Activated T-helper 9 cell treated with anti-CD3 and anti-CD28 coated beads, Interleukin-2, amount 50 U/mL, for 16 hours (primary cell): ENCODE data around the gene PLSCR3.

Experiments used
- DNase-seq: peaks from one replicate; pipeline ENCODE4 v3.0.0-alpha.2; 2020; ENCODE audit warnings: low read depth

The PLSCR3 gene

DNA sequence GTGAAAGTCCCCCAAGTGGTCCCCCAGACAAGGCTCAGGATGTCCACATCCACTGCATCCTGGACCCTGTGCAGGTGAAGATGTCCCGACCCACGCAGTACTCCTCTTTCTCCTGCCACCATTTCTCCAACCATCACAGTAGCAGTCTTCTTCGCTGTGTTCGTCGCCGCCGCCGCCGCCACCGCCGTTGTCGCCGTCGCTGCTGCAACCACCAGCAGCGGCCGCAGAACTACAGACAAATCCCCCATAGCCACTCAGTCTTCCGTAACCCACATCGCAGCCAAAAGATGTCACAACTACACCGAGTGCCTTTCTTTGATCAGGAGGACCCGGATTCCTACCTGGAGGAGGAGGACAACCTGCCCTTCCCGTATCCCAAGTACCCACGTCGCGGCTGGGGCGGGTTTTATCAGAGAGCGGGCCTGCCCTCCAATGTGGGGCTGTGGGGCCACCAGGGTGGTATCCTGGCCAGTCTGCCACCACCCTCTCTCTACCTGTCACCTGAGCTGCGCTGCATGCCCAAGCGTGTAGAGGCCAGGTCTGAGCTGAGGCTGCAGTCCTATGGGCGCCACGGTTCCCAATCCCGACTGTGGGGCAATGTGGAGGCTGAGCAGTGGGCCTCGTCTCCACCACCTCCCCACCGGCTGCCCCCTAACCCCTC lies 32.0 kb upstream of the PLSCR3 start:
- no peak for DNase-seq

GRCh38 chr17:7425756-7426155 lies 31.4 kb upstream of the PLSCR3 start:
- DNase-seq, result no peak

GRCh38 chr17:7425316-7425715 lies 31.0 kb upstream of the PLSCR3 start, which contains the start of gene SPEM2:
Gene SPEM2, plus strand, starts transcription at chr17:7425616. Its CDS starts 73 bp downstream, at chr17:7425689.
- DNase-seq, result no peak

DNA sequence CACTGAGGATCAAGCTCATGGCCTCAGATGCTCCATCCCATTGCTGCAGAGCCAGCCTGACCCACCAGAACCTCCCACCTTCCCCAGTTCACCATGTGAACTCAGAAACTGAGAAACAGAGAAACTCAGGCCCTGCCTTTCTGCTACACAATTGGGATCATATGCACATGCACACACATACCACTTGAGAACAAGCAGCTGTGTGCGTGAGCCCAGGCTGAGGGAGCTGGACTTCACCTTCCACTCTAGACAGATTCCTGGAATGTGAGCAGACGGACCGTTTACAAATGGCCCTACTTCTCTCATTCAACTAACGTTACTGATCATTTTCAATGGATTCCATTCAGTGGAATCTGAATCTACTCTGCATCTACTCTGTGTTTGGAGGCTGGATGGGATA lies 29.4 kb upstream of the PLSCR3 start:
- no peak for DNase-seq

- no peak for DNase-seq
Measured at GRCh38 chr17:7421186-7421585, 26.9 kb upstream of the PLSCR3 start.

DNA sequence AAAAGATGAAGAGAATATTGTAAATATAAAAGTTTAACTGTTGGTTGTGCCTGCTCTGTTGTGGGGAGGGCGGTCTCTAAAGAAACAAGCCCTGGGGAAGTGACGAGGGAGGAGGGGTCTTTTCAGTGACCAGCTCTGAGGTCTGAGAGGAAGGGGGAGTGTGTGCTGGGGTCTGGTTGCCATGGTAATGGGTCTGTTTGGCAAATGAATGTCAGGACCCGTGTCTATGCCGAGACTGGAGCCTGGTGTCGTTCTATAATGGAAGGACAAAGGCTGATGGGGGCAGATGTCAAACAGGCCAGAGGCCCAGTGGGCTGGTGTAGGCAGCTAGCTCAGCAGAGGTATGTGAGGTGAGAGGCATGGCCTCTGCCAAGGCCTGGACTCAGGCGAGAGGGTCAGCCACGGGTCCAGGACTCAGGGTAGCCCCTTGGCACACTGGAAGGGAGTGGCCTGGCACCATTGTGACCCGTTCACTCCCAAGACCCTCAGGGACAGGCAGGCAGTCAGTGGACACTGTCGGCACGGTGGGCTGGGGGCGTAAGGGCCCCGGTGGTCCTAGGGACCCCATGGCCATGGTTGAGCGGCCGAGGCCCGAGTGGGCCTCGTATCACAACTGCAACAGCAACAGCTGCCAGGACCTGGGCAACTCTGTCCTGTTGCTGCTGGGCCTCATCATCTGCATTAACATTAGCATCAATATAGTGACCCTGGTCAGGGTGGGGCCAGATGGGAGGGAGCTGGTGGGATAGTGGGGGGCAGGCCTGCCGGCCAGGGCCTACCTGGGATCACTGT lies 25.7 kb upstream of the PLSCR3 start, which contains the start of gene SPEM1:
TSS of gene SPEM1 (plus strand) at position 506 of the 792 bp plus-strand sequence. CDS start at position 567, 61 bp downstream.
- DNase-seq, result no peak

GRCh38 chr17:7418472-7419152 lies 24.3 kb upstream of the PLSCR3 start:
- no peak for DNase-seq

DNA sequence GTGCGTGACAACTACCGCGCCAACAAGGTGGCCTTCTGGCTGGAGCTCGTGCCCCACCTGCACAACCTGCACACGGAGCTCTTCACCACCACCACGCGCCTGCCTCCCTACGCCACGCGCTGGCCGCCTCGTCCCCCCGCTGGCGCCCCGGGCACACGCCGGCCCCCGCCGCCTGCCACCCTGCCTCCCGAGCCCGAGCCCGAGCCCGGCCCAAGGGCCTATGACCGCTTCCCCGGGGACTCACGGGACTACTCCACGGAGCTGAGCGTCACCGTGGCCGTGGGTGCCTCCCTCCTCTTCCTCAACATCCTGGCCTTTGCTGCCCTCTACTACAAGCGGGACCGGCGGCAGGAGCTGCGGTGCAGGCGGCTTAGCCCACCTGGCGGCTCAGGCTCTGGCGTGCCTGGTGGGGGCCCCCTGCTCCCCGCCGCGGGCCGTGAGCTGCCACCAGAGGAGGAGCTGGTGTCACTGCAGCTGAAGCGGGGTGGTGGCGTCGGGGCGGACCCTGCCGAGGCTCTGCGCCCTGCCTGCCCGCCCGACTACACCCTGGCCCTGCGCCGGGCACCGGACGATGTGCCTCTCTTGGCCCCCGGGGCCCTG lies 22.8 kb upstream of the PLSCR3 start:
- no peak for DNase-seq

- no peak for DNase-seq
Measured at GRCh38 chr17:7416323-7416722, 22.0 kb upstream of the PLSCR3 start.

DNA sequence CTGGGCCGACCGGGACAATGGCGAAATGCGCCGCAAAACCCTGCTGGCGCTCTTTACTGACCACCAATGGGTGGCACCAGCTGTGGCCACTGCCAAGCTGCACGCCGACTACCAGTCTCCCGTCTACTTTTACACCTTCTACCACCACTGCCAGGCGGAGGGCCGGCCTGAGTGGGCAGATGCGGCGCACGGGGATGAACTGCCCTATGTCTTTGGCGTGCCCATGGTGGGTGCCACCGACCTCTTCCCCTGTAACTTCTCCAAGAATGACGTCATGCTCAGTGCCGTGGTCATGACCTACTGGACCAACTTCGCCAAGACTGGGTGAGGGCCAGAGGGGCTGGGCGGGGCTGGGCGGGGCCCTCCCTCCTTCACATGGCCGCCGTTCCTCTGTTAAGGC lies 21.5 kb upstream of the PLSCR3 start:
- DNase-seq, result no peak

DNA sequence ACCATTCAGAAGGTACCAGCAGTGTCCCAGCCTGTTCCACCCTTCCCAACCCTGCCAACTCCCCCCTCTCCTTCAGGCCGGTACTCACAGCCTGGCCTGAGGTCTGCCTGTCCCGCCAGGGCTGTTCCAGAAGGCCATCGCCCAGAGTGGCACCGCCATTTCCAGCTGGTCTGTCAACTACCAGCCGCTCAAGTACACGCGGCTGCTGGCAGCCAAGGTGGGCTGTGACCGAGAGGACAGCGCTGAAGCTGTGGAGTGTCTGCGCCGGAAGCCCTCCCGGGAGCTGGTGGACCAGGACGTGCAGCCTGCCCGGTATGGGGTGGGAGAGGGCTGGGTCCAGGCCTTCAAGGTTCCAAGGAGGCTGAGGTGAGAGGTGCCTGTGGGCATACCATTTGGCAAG lies 20.5 kb upstream of the PLSCR3 start:
- DNase-seq, result no peak

- no peak for DNase-seq
Measured at GRCh38 chr17:7413346-7413985, 19.1 kb upstream of the PLSCR3 start.

GRCh38 chr17:7411427-7411750 lies 17.1 kb upstream of the PLSCR3 start:
- no peak for DNase-seq

DNA sequence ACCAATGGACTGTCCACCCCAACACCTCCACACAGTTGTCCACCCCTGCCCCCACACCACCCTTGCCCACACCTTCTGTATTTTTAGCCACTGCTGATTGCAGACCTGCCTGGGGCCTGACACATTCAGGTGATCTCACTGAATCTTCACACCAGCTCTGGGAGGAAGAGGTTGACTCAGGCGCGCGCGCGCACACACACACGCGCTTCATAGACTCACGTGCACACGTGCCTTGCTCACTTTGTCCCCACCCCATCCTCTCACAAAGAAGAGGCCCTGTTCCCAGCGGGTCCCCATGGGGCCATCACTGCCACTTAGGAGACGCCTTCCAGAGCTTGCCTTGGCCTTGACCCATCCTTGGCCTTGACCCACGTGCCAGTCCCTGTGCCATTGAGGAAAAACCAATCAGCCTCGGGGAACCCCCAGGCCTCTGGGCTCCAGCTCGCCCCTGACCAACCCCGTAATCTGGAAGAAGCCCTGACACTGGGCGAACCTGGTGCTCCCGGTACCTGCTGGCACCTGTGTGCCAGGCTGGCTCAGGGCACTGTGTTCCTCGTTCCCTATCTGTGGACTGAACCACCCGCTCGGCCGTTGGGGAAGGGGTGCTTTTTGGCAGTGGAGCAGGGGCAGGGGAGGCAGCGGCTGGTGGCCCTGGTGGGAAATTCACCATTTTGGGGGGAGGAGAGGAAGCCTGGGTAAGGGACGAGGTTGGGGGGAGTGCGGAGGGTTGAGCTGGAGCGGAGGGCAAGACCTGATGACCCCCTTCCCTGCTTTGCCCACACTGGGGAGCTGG lies 16.5 kb upstream of the PLSCR3 start:
- no peak for DNase-seq

GRCh38 chr17:7409716-7410115 lies 15.4 kb upstream of the PLSCR3 start:
- DNase-seq, result no peak

DNA sequence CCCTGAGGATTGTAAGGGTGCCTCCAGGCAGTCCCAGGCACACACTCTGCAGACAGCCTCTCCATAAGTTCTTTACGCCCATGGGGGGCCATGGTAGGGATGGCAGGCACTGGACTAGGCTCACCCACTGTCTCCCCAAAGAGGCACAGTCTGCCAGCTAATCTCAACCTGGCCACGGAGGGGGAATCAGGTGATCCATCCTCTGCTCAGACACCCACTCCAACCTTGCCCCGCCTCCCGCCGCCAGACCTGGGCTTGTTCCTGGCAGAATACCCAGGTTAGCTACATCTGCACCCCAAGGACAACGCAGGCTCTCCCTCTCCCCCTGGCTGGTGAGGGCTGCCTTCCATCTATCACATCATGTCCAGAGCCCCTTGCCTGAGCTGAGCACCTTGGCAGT lies 14.5 kb upstream of the PLSCR3 start:
- DNase-seq, result no peak

GRCh38 chr17:7408252-7408727 lies 14.0 kb upstream of the PLSCR3 start:
- no peak for DNase-seq

DNA sequence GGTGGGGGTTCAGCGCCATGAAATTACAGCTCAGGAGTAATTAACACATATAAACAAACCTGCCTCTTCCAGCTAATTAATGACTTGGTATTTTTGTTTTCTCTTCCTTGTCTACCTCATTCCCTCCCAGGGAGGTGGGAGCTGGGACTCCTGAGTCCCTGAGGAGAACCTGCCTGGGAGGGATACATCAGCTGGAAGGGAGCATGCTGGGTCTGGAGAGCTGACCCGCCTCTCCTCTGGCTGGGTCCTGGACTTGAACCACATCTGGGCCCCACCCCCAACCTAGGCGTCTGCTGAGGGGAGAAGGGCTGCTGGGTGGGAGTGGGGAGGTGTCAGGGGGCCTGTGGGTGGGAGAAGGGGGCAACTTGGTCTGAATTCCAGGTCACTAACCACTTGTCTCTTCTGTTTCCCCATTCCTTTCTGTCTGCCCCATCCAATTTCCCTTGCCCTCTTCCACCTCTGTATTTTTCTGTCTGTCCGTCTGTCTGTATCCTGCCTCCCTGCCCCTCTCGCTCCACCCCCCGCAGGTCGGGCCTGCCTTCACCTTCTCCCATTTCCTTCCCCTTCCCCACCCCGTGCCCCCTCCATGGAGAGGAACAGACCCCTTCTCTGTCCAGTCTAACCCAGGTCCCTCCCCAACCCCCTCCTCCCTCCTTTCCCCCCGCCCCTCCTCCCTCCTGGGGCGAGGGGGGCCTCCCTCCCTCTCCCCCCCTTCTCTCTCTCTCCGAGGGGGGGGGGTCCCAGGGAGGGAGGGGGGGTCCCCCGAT lies 13.3 kb upstream of the PLSCR3 start, which contains the start of gene NLGN2:
TSS of gene NLGN2 (plus strand) at position 361 of the 767 bp plus-strand sequence. CDS start 411 bp downstream, outside the sequence.
- no peak for DNase-seq

- no peak for DNase-seq
Measured at GRCh38 chr17:7407082-7407481, 12.8 kb upstream of the PLSCR3 start.

- DNase-seq, result no peak
Measured at GRCh38 chr17:7406235-7406825, 12.0 kb upstream of the PLSCR3 start.
